ENCODE data around the gene PLXND1. TPM values are rescaled to one million over a fixed set of nuclear protein-coding genes. Genes with fewer than 3 reads are reported as not detected.

Gene PLXND1
- polyA plus RNA-seq, 1 donor from 2014 or later = 0.05 TPM

DNA sequence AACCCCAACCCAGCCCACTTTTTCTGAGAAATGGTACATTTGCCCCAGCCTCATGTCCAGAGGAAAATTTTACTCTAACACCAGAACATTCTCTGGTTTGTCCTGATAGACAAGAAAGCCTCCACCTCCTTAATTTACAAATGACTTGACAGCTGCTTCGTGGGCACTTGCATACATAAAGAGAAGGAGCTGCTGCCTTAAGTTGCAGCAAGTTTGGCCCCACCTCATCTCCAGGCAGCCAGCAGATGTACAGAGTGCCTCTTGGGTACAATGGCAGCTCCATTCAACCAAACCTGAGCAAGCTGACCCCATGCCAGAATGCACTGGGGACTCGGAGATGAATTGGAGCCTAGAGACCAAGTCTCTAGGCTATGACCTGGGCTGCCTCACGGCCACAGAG is 69.7 kb downstream of the PLXND1 start:
- no peaks in the 10 kb centered on the region for H3K27me3 ChIP-seq (ENCODE audit: insufficient read depth, low read depth, low read length)
- no peaks in the 10 kb centered on the region for H3K9me3 ChIP-seq (ENCODE audit: low read length)
- TF ChIP-seq MXI1 (conservative IDR thresholded peaks at IDR 0.05; ENCODE audit: poor library complexity, severe bottlenecking) (no peak), REST (IDR thresholded peaks at IDR 0.05; ENCODE audit: borderline replicate concordance) (no peak), TAF1 (IDR thresholded peaks at IDR 0.05; ENCODE audit: low read depth) (no peak), EZH2 (IDR thresholded peaks at IDR 0.05; ENCODE audit: borderline replicate concordance, insufficient read depth, low read length, poor library complexity, severe bottlenecking) (no peak), EP300 (conservative IDR thresholded peaks at IDR 0.05; ENCODE audit: poor library complexity, severe bottlenecking) (no peak), SMC3 (conservative IDR thresholded peaks at IDR 0.05; ENCODE audit: poor library complexity) (no peak), POLR2AphosphoS5 (IDR thresholded peaks at IDR 0.05) (no peak), RAD21 (conservative IDR thresholded peaks at IDR 0.05) (no peak)
- TF ChIP-seq, protein P1, sequence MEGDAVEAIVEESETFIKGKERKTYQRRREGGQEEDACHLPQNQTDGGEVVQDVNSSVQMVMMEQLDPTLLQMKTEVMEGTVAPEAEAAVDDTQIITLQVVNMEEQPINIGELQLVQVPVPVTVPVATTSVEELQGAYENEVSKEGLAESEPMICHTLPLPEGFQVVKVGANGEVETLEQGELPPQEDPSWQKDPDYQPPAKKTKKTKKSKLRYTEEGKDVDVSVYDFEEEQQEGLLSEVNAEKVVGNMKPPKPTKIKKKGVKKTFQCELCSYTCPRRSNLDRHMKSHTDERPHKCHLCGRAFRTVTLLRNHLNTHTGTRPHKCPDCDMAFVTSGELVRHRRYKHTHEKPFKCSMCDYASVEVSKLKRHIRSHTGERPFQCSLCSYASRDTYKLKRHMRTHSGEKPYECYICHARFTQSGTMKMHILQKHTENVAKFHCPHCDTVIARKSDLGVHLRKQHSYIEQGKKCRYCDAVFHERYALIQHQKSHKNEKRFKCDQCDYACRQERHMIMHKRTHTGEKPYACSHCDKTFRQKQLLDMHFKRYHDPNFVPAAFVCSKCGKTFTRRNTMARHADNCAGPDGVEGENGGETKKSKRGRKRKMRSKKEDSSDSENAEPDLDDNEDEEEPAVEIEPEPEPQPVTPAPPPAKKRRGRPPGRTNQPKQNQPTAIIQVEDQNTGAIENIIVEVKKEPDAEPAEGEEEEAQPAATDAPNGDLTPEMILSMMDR (IDR thresholded peaks at IDR 0.05; ENCODE audit: poor library complexity, severe bottlenecking) = no peak
- no peaks in the 10 kb centered on the region for H4K20me1 ChIP-seq (ENCODE audit: insufficient read depth)
- H3K9ac ChIP-seq (ENCODE audit: low read length) = no peak overlapping the region
- no peak overlapping the region for H2AFZ ChIP-seq (ENCODE audit: low read depth, low read length)
- no peaks in the 10 kb centered on the region for H3K36me3 ChIP-seq (ENCODE audit: insufficient read depth, low read length)
- H3K9me2 ChIP-seq (ENCODE audit: insufficient read depth, low read length) = no peaks in the 10 kb centered on the region
- H3K4me2 ChIP-seq (ENCODE audit: low read length) = no peak overlapping the region
- no peak overlapping the region for H3K27ac ChIP-seq (ENCODE audit: low read length)
- no peaks in the 10 kb centered on the region for H3F3A ChIP-seq (ENCODE audit: insufficient read depth, low read length, poor library complexity, severe bottlenecking)
- H3K4me3 ChIP-seq (ENCODE audit: low read length) = no peak overlapping the region
- no peaks in the 10 kb centered on the region for H3K79me2 ChIP-seq (replicated peaks; ENCODE audit: insufficient read depth, low read length)

GRCh38 chr3:129536374-129536667 is 70.2 kb downstream of the PLXND1 start:
- H3K9me2 ChIP-seq (ENCODE audit: insufficient read depth, low read length) = no peaks in the 10 kb centered on the region

DNA sequence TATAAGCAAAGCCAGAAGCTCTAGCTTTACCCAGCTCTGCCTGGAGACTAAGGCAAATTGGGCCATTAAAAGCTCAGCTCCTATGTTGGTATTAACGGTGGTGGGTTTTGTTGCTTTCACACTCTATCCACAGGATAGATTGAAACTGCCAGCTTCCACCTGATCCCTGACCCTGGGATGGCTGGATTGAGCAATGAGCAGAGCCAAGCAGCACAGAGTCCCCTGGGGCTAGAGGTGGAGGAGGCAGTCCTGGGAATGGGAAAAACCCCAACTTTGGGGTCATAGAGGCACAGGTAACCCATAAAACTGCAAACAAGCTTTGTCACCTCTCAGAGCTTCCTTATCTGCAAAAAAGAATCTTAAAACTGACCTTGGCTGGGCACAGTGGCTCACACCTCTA is 71.4 kb downstream of the PLXND1 start:
- Histone ChIP-seq H3K9me3 (ENCODE audit: low read length) (no peaks in the 10 kb centered on the region), H3F3A (ENCODE audit: insufficient read depth, low read length, poor library complexity, severe bottlenecking) (no peaks in the 10 kb centered on the region), H4K20me1 (ENCODE audit: insufficient read depth) (no peaks in the 10 kb centered on the region), H3K27me3 (ENCODE audit: insufficient read depth, low read depth, low read length) (no peaks in the 10 kb centered on the region), H3K27ac (ENCODE audit: low read length) (no peak overlapping the region), H3K4me3 (ENCODE audit: low read length) (no peak overlapping the region), H2AFZ (ENCODE audit: low read depth, low read length) (no peak overlapping the region), H3K79me2 (replicated peaks; ENCODE audit: insufficient read depth, low read length) (no peaks in the 10 kb centered on the region), H3K9me2 (ENCODE audit: insufficient read depth, low read length) (no peaks in the 10 kb centered on the region), H3K4me2 (ENCODE audit: low read length) (no peak overlapping the region), H3K9ac (ENCODE audit: low read length) (no peak overlapping the region), H3K36me3 (ENCODE audit: insufficient read depth, low read length) (no peaks in the 10 kb centered on the region)
- no peak for TF ChIP-seq EZH2 (IDR thresholded peaks at IDR 0.05; ENCODE audit: borderline replicate concordance, insufficient read depth, low read length, poor library complexity, severe bottlenecking)
- TF ChIP-seq RAD21 (conservative IDR thresholded peaks at IDR 0.05) = no peak
- no peak for TF ChIP-seq EP300 (conservative IDR thresholded peaks at IDR 0.05; ENCODE audit: poor library complexity, severe bottlenecking)
- TF ChIP-seq SMC3 (conservative IDR thresholded peaks at IDR 0.05; ENCODE audit: poor library complexity) = no peak
- TF ChIP-seq MXI1 (conservative IDR thresholded peaks at IDR 0.05; ENCODE audit: poor library complexity, severe bottlenecking) = no peak
- no peak for TF ChIP-seq TAF1 (IDR thresholded peaks at IDR 0.05; ENCODE audit: low read depth)
- TF ChIP-seq REST (IDR thresholded peaks at IDR 0.05; ENCODE audit: borderline replicate concordance) = no peak
- no peak for TF ChIP-seq POLR2AphosphoS5 (IDR thresholded peaks at IDR 0.05)

More at GRCh38 chr3:129536374-129536667, 70.2 kb downstream of the PLXND1 start:
- Histone ChIP-seq H3K36me3 (ENCODE audit: insufficient read depth, low read length) (no peaks in the 10 kb centered on the region), H3K9me3 (ENCODE audit: low read length) (no peaks in the 10 kb centered on the region), H3K9ac (ENCODE audit: low read length) (no peak overlapping the region), H3K79me2 (replicated peaks; ENCODE audit: insufficient read depth, low read length) (no peaks in the 10 kb centered on the region), H3K27me3 (ENCODE audit: insufficient read depth, low read depth, low read length) (no peaks in the 10 kb centered on the region), H2AFZ (ENCODE audit: low read depth, low read length) (no peak overlapping the region), H4K20me1 (ENCODE audit: insufficient read depth) (no peaks in the 10 kb centered on the region), H3F3A (ENCODE audit: insufficient read depth, low read length, poor library complexity, severe bottlenecking) (no peaks in the 10 kb centered on the region), H3K4me3 (ENCODE audit: low read length) (no peak overlapping the region), H3K27ac (ENCODE audit: low read length) (no peak overlapping the region), H3K4me2 (ENCODE audit: low read length) (no peak overlapping the region)
- no peak for TF ChIP-seq MXI1 (conservative IDR thresholded peaks at IDR 0.05; ENCODE audit: poor library complexity, severe bottlenecking)
- TF ChIP-seq EP300 (conservative IDR thresholded peaks at IDR 0.05; ENCODE audit: poor library complexity, severe bottlenecking) = no peak
- no peak for TF ChIP-seq SMC3 (conservative IDR thresholded peaks at IDR 0.05; ENCODE audit: poor library complexity)
- TF ChIP-seq TAF1 (IDR thresholded peaks at IDR 0.05; ENCODE audit: low read depth) = no peak
